ENCODE results near the gene PRKCA. TPM values are rescaled to one million over a fixed set of nuclear protein-coding genes. Genes with fewer than 3 reads are reported as not detected.
A peak's percentile ranks its signal among the peaks of the same experiment; 100 is the strongest.

Gene PRKCA
- total RNA-seq, 4 donors from 2014 or later, result 24.5 to 61.9 (median 40.8) TPM

GRCh38 chr17:66564992-66565465, 262.6 kb downstream of the PRKCA start:
- Histone ChIP-seq H3K9me3 (no peaks in the 10 kb centered on the region), H3K4me3 (no peak overlapping the region), H3K4me1 (peaks cover 0 to 13% (median 5%) of the 10 kb centered on the region in 4 donors), H3K27me3 (no peaks in the 10 kb centered on the region), H3K27ac (replicated peaks in 1 of 4) (no peak overlapping the region), H3K36me3 (no peaks in the 10 kb centered on the region)
- WGBS, result 94% methylated on average over 4 of the region's 4 CpGs
- TF ChIP-seq POLR2A (IDR thresholded peaks at IDR 0.05; ENCODE audit: low read depth), result no peak
- TF ChIP-seq EP300 (IDR thresholded peaks at IDR 0.05), result no peak
- no peak for TF ChIP-seq POLR2AphosphoS5 (IDR thresholded peaks at IDR 0.05)
- TF ChIP-seq, protein P1, sequence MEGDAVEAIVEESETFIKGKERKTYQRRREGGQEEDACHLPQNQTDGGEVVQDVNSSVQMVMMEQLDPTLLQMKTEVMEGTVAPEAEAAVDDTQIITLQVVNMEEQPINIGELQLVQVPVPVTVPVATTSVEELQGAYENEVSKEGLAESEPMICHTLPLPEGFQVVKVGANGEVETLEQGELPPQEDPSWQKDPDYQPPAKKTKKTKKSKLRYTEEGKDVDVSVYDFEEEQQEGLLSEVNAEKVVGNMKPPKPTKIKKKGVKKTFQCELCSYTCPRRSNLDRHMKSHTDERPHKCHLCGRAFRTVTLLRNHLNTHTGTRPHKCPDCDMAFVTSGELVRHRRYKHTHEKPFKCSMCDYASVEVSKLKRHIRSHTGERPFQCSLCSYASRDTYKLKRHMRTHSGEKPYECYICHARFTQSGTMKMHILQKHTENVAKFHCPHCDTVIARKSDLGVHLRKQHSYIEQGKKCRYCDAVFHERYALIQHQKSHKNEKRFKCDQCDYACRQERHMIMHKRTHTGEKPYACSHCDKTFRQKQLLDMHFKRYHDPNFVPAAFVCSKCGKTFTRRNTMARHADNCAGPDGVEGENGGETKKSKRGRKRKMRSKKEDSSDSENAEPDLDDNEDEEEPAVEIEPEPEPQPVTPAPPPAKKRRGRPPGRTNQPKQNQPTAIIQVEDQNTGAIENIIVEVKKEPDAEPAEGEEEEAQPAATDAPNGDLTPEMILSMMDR (IDR thresholded peaks at IDR 0.05), result no peak
- peak; percentile 60 for DNase-seq (ENCODE audit: extremely low spot score)
- intact Hi-C loops (cut with DNase I), result loop anchor here (5.0 to 10.0 kb wide), 3 partner anchors 107 to 263 kb away; partner anchors contain the start of gene PRKCA

DNA sequence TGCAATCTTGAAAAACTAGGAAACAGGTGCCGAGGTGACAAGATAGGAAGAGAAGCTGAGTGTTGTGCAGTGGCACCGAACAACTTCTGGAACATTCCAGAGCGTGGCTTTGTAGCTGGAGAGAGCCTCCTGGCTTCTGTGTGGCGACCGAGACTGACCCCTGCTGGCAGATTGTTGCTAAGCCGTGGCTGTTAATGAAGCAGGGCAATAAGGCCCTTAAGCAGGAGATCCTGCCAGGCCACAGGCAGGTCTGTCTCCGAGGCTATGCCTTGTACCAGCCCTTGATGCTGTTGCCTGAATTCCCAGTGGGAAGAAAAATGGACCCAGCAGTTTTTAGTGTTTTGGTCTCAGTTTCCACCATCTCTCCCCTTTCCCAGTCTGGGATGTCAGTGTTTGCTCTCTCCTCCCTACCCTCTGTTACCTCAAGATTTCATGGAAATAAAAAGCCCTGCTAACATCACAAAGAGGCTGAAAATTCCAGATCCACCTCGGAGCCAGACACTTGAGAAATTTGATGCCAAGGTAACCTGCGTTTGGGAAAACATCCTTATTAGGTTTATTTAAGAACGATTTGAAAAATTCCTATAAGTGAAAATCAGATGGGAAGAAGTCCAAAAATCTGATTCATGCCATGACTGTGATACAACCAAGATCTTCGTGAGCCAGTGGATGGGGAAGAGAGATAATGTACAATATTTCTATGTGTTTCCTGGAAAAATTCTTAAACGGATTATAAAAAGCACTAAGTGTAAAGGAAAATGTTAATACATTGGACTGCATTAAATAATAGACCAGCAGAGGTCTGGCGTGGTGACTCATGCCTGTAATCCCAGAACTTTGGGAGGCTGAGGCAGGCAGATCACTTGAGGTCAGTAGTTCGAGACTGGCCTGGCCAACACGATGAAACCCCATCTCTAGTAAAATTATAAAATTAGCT, 265.1 kb downstream of the PRKCA start:
- 62% methylated on average over 15 of the region's 15 CpGs for WGBS
- DNase-seq (ENCODE audit: extremely low spot score), result peak; percentile 94
- Histone ChIP-seq H3K36me3 (no peaks in the 10 kb centered on the region), H3K4me1 (peaks cover 0 to 13% (median 7%) of the 10 kb centered on the region in 4 donors), H3K27me3 (no peaks in the 10 kb centered on the region), H3K4me3 (no peak overlapping the region), H3K9me3 (no peaks in the 10 kb centered on the region), H3K27ac (replicated peaks in 1 of 4) (no peak overlapping the region)
- TF ChIP-seq EP300 (IDR thresholded peaks at IDR 0.05), result no peak
- TF ChIP-seq, protein P1 (IDR thresholded peaks at IDR 0.05), result peak; percentile 73 to 91 (median 74)
- peak; percentile 19 to 58 for TF ChIP-seq POLR2AphosphoS5 (IDR thresholded peaks at IDR 0.05)
- intact Hi-C loops (cut with DNase I), result loop anchor here (2.0 to 10.0 kb wide), 4 partner anchors 105 to 313 kb away; partner anchors contain the start of gene PRKCA

DNA sequence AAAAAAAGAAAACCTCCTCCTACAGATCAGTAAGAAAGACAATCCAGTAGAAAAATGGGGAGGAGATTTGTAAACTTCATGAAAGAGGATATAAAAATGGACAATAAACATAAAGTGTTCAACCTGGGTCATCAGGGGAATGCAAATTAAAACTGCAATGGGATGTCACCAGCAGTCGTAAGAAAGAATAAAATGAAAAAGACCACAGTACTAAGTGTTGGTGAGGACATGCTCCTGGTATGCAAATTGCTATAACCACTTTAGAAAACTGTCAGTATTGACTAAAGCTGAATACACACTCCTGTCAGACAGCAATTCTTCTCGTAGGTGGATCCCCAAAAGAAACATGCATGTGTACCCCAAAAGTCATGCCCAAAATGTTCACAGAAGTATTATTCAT, 267.2 kb downstream of the PRKCA start:
- intact Hi-C loops (cut with DNase I), result loop anchor here (2.0 to 10.0 kb wide), 4 partner anchors 103 to 315 kb away; partner anchors contain the start of gene PRKCA
- no peaks in the 10 kb centered on the region for H3K27me3 ChIP-seq
- no peak for DNase-seq (ENCODE audit: extremely low spot score)
- TF ChIP-seq EP300 (IDR thresholded peaks at IDR 0.05) (no peak), POLR2AphosphoS5 (IDR thresholded peaks at IDR 0.05) (no peak), POLR2A (IDR thresholded peaks at IDR 0.05; ENCODE audit: low read depth) (no peak)
- TF ChIP-seq, protein P1 (IDR thresholded peaks at IDR 0.05), result no peak
- H3K4me3 ChIP-seq, result no peak overlapping the region
- peaks cover 0 to 13% (median 7%) of the 10 kb centered on the region in 4 donors for H3K4me1 ChIP-seq
- no peaks in the 10 kb centered on the region for H3K9me3 ChIP-seq
- H3K36me3 ChIP-seq, result no peaks in the 10 kb centered on the region
- 90% methylated on average over 2 of the region's 2 CpGs for WGBS
- no peak overlapping the region for H3K27ac ChIP-seq (replicated peaks in 1 of 4)

DNA sequence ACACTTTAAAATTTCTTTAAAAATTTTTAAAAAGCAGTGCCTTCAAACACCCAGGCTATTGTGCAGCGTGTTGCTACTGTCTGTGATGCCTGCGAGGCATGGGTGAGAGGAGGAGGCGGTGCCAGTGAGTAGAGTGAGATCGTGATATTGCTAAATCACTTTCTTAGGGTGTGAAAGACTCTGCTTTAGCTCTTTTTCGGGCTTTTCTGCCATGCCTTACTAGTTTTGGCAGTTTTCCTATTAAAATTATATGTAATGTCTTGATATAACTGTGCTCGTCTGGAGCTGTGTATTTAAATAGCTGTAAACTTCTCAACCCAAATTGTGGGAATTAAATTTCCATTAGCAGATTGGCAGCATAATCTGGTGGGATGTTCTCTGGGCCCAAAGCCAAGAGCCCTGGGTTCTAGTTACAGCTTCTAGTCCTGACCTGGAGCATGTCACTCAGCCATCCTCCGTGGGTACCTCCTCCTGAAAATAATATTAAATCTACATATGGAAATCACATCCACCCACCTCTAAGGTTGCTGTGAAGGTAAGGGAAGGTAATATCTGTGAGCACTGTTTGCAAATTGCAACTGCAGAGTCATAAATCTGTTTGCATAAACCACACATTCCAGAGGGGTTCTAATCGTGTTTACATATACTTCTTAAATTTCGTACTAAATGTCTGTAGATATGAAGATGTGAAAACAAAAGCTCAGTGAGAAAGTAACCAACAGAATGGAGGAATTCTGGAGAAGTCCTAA, 268.2 kb downstream of the PRKCA start:
- no peak for DNase-seq (ENCODE audit: extremely low spot score)

More for the DNA sequence above, 268.2 kb downstream of the PRKCA start:
- Histone ChIP-seq H3K27ac (replicated peaks in 1 of 4) (no peak overlapping the region), H3K36me3 (no peaks in the 10 kb centered on the region), H3K4me3 (no peak overlapping the region), H3K9me3 (no peaks in the 10 kb centered on the region), H3K27me3 (no peaks in the 10 kb centered on the region), H3K4me1 (peaks cover 0 to 8% (median 7%) of the 10 kb centered on the region in 4 donors)
- WGBS, result 79% methylated on average over 9 of the region's 9 CpGs
- TF ChIP-seq POLR2AphosphoS5 (IDR thresholded peaks at IDR 0.05), result no peak
- TF ChIP-seq, protein P1 (IDR thresholded peaks at IDR 0.05), result no peak
- intact Hi-C loops (cut with DNase I), result no loop called here
